Measurements from ENCODE around the gene TMC5.
A peak's percentile ranks its signal among the peaks of the same experiment; 100 is the strongest.

The TMC5 gene

DNA sequence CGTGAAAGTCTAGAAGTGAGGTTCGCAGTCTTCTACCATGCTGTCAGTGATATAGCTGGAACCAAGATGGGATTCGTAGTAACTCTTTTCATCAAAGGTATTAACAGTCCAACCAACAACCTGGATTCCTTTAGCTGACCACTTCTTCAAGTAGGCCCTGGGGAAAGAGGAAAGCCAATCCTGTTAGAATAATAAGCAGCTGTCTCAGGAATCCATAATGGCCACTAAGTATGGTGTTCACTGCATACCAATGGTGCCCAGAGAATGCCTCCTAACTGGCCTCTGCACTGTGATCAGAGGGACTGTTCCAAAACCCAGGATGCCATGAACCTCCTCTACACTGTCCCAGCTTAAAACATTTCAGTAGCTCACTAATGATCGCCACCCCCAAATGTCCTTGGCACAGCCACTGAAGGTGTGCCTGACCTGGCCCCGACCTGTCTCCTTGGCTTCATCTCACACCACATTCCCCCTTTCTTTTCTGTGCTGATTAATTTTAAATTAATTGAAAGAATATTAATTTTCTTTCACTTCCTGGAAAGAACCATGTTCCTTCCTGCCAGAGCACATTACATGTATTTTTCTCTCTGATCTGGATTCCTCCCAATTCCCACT lies 85.9 kb downstream of the TMC5 start:
- no peak for DNase-seq (ENCODE audit: extremely low read depth in 1 of 2, low read depth in 1 of 2)

DNA sequence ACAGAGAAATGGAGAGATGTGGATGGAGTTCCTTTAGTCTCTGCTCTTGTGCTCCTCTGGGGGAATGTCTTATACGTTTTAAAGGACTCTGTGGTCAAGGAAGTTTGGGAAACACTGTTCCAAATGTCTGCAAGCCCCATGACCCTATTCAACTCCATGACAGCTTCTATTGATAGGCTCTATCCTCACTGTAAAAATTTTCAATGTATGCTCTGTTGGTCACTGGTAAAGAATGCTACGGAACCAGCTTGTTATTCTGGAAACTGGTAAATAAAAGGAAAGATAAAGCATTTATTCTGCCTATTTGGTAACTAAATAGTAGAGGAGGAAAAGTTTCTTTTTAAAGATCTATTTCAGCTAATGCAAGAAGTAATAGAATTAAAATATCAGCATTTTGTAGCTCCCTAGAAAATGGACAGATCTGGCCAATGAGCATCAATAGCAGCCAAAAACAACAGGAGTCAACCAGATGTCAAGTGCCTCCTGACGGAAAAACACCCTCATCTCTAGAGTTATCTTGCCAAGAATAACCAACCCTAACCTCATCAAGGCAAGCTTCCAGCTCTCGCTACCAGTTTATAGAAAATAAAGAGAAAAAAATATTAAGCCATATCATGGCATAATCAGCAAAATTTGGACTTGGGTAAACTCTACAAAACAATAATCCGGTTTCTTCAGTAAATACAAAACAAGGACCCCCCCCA lies 88.1 kb downstream of the TMC5 start:
- DNase-seq (ENCODE audit: extremely low read depth in 1 of 2, low read depth in 1 of 2): no peak

DNA sequence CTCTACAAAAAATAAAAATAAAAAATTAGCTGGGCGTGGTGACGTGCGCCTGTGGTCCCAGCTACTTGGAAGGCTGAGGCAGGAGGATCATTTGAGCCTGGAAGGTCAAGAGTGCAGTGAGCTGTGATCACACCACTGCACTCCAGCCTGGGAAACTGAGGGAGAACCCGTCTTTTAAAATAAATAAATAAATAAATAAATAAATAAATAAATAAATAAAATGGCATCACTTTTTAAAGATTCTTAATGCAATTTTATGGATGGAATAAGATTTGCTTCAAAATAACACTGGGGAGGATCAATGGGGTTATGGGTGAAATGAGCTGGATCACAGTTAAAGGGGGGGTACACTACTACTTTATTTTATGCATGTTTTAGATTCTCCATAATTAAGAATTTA lies 89.3 kb downstream of the TMC5 start:
- DNase-seq (ENCODE audit: extremely low read depth in 1 of 2, low read depth in 1 of 2): no peak

DNA sequence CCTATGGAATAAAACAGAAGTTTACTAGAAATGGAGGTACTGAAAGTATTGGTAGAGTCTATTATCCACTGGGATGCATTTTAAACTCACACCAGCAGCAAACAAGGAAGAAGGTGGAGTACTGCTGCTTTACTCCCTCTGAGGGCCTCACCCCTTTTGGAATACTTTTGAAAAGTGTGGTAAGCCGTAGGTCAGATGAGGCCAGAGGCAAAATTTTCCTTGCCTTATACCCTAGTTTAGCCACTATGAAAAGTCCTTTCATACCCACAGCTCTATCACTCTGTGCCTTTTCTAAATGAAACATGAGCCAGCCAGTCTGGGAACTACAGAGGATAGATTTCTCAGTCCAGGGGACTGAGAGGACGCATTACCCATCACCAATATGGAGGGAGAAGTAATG lies 90.2 kb downstream of the TMC5 start:
- DNase-seq (ENCODE audit: extremely low read depth in 1 of 2, low read depth in 1 of 2): no peak

DNA sequence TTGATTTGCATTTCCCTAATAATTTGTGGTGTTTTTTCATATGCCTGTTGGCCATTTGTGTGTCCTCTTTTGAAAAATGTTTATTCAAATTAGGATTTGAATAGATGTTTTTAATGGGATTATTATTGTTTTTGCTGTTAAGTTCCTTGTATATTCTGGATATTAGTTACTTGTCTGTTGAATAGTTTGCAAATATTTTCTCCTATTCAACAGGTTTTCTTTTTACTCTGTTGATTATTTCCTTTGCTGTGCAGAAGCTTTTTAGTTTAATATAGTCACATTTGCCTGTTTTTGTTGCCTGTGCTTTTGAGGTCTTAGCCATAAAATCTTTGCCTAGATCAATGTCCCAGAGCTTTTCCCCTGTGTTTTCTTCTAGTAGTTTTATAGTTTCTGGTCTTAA lies 94.6 kb downstream of the TMC5 start:
- DNase-seq (ENCODE audit: extremely low read depth in 1 of 2, low read depth in 1 of 2): no peak

DNA sequence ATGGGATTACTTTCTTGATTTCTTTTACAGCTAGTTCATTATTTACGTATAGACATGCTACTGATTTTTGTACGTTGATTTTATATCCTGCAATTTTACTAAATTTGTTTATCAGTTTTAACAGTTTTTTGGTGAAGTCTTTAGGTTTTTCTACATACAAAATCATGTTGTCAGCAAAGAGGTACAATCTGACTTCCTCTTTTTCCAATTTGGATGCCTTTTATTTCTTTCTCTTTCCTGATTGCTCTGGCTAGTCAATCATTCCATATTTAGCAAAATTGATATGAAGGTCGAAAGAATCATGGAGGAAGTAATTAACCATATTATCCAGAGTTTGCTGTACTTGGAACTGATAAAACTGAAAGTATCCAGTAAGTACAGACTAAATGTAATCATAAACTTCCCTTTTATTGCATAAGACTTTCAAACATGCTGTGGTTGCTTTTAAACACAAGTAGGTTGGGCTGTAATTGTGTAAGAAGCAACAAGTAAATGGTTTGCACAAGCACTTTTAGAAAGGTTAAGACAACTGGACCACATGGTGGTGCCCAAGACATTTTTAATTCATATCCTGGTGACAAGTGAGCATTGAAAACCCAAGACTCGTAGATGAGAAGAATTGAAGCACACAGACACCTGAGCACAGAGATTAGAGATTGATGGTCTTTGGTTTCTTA lies 95.8 kb downstream of the TMC5 start:
- no peak for DNase-seq (ENCODE audit: extremely low read depth in 1 of 2, low read depth in 1 of 2)

DNA sequence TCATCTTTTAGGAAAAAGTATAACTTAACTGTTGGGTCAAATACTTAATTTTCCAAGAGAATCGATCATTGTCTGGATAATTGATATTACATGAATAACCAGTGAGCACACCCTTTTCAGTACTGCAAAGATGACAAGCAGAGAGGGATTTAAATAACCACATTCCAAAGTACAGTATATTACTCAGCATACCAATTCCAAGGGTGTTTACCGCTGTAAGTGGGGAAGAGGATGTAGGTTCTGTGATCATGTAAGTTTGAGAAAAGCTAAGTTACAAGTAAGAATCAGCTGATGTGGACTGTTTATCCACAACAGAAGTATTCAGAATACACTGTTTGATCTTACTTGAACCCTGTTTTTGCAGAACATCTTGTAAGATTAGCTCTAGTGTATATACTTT lies 98.1 kb downstream of the TMC5 start:
- no peak for DNase-seq (ENCODE audit: extremely low read depth in 1 of 2, low read depth in 1 of 2)

DNA sequence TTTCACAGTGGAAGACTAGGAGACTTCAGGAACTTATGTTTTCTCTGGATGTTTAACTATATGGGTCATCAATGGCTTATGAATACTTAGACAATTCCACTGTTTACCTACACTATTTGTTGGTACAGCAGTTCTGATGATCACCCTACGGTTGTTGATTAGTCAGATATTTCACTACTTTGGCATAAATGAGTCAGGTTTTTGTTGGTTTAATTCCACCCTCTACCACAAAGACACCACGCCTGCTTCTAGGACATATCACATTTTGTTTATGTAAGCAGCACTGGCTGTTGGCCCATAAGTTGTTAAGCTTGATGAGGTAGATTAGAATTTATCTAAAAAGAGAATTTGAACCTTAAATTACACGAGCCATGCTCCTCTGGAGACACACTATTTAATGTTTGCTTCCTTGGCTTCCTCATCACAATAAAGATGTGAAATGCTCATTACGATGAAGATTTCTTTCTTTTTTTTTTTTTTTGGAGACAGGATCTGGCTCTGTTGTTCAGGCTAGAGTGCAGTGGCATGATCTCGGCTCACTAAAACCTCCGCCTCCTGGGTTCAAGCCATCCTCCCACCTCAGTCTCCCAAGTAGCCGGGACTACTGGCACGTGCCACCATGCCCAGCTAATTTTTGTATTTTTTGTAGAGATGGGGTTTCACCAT lies 99.9 kb downstream of the TMC5 start:
- DNase-seq (ENCODE audit: extremely low read depth in 1 of 2, low read depth in 1 of 2): no peak

DNA sequence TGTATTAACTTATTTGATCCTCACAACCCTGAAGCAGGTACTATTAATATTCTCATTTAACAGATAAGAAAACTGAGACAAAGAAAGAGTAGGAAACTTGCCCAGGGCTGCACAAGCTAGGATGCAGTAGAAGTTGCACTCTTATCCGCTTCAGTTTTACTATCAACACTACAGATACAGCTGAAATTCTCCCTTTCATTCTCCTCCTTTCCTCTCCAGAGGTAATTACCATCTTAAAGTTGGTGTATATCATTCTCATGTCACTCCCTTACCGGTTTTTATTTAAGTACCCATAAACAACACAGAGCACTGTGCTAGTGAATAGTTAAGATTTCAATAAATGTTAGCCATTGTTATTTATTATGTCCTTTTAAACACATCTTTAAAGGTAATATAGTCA lies 100.7 kb downstream of the TMC5 start:
- DNase-seq (ENCODE audit: extremely low read depth in 1 of 2, low read depth in 1 of 2): no peak

DNA sequence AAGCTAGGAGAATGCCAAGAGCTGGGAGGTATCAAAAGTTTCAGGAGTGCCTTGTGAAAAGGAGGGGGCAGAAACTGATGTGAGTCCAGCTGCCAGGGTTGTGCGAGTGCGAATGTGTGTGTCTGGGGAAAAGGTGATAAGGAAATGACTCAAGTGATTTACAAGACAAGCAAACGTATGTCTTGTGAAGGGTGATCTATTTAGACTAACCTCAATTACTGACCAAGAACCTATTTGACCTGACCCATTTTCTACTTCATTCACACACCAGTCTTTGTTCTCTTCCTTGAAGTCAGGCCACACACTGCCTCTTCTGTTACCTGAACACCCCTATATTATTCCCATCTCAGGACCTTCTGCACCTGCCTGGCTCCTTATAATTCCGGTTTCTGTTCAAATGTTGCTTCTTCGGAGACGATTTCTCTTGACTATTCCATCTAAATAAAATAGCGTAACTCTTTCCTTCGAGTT lies 103.2 kb downstream of the TMC5 start:
- no peak for DNase-seq (ENCODE audit: extremely low read depth in 1 of 2, low read depth in 1 of 2)

DNA sequence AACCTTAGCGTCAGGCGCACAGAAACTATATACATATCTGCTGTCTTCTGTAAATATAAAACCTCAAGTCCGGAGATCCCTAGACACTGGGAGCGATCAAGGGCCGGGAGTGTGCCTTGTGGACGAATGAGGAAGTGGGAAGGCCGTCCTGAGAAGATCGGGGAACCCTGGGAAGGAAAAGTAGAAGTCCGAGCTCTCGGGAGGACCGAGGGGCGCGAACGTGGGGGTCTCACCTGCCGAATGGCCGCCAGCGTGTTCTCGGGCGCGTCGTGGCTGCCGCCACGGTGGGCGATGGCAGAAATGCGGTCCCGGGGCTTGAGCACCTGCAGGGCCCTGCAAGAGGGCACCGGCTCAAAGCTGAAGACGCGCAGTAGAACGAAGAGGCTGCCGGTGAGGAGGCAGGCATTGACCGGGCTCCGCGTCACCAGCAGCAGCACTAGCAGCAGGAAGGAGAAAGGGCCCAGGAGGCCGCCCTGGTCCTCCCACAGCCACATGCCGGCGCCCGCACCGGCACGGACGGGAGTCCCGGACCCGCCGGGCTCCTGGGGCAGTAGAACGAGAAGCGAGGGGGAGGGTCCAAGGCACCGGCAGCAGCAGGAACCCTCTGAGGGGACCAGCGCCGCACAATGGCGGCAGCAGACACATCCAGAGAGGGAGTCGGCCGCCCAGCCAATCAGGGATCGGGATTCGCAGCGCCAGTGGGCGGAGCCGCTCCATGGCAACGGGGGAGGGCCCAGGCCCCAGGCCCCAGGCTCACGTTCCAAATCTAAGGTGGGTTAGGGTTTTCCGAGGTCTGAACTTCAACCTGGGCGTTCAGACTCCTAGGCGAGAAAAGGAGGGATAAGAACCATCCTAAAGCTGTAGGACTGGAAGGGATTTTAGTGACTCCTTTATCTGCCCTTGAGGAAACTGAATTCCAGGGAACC lies 104.1 kb downstream of the TMC5 start, which contains the start of gene GDE1:
TSS of gene GDE1 (minus strand) at position 628 of the 926 bp plus-strand sequence. CDS start at position 494, 134 bp downstream.
- DNase-seq (ENCODE audit: extremely low read depth in 1 of 2, low read depth in 1 of 2): peak; percentile 85 to 91

DNA sequence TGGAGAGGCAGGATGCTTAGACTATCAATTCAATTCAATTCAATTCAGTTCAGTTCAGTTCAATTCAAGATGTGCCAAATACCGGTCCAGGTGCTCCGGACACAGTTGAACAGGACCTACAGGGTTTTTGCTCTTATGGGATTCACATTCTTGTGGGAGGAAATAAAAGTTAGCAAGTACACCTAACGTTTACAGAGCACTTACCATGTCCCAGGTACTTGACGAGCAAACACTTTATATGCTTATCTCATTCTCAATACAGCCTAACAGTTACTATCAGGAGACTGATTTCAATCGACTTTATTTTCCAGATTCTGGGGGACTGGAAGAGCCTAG lies 104.7 kb downstream of the TMC5 start:
- DNase-seq (ENCODE audit: extremely low read depth in 1 of 2, low read depth in 1 of 2): no peak

DNA sequence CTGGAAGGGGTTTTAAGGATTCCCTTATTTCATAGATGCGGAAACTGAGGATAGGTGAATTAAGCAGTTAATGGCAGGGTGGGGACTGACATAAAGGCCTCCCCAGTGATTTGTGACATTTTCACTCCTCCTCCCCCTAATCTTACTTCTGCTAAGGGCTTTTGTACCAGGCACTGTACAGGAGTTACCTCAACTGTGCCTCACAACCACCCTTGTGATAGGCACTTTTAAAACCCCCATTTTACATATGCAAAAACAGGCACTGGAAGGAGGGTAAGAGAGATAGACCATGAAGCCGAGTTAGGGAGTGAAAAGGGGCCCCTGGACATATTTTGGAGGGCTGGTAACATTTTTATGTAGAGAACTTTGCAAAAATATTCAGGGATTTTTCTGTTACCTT lies 105.1 kb downstream of the TMC5 start:
- no peak for DNase-seq (ENCODE audit: extremely low read depth in 1 of 2, low read depth in 1 of 2)

DNA sequence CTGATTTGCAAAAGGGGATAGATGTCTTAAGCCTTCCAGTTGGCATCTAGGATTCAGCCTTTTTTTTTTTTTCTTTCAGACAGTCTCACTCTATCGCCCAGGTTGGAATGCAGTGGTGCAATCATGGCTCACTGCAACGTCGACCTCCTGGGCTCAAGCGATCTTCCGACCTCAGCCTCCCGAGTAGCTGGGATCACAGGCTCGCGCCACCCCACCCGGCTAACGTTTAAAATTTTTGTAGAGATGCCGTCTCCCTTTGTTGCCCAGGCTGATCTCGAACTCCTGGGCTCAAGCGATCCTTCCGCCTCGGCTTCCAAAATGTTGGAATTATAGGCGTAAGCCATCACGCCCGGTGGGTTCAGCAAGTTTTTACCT lies 105.5 kb downstream of the TMC5 start:
- no peak for DNase-seq (ENCODE audit: extremely low read depth in 1 of 2, low read depth in 1 of 2)

DNA sequence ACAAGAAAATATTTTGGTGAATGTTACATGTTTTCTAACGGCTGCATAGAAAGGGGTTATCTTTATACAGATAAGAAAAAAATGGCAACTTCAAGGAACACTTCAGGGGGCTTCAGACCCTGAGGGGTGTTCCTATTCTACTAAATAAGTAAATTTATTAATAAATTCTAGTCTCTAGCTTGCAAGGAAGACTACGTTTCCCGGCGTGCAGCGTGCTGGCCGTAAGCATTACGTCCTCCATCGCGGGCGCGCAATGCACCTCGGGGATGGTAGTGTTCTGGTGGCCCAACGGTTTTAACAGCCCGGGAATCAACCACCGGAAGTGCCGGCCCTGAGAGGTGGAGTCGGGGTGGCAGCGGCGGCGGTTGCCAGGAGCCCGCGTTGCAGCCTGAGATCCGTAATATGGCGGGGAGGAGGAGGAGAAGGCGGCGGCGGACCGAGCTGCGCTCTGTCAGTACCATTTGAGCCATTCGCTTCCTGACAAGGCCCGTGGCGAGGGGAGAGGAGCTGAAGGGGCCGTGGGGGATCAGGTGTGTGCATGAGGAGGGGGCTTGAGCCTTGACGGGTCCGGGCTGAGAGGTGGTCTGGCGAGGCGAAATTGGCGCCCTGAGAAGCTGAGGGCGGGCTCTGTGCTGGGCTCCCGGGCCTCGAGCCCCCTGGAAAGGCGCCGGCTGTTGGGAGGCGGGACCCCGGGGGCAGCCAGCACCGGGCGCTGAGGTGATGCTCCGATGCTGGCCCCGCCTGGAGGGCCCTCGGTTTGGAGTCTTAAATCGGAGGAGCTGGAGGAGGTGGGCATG lies 106.1 kb downstream of the TMC5 start, which contains the start of gene CCP110:
TSS of gene CCP110 (plus strand) at position 384 of the 797 bp plus-strand sequence. CDS start 3,940 bp downstream, outside the sequence.
- peak; percentile 87 to 96 for DNase-seq (ENCODE audit: extremely low read depth in 1 of 2, low read depth in 1 of 2)

DNA sequence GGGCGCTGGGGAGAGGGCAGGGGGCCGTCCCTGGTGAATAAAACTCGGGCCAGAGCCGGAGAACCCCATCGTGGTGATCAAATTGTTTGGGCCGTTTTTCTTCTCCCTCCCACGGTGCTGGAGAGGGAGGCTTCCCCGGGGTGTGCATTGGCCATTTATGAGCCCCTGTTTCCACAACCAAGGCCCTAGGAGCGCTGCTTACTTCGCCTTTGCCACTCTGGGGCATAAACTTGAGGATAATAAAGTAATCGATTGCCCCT lies 106.6 kb downstream of the TMC5 start:
- DNase-seq (ENCODE audit: extremely low read depth in 1 of 2, low read depth in 1 of 2): no peak

DNA sequence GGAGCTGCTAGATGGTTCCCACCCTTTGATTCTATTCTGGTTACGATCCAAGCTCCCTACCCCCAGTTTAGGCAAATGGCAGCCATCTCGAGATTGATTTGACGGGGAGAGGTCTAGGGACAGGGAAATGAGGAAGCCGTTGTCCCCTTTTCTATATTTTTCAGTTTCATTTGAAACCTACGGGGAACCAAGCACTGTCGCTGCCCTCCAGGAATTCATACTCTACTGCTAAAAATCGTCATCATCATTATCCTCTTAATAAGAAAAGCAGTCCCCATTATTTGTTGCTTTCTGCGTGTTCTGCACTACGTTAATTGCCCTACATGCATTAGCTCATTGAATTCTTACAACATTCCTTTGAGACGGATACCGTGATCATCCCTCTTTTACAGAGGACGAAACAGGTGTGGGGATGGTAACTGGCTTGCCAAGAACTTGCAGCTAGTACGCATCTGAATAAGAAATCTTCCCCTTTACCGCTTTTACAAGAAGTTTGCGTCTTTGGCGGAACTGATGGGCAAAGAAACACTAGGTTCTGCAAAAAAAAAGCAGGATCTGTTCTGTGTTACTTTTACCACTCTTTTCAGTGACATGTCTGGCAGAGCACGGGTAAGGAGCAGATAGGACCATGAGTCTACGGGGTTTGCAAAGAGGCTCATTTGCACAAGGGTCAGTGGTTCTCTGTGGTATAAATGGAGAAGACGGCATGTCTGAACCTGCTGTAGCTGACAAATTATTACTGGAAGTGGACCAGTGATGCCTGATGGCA lies 107.1 kb downstream of the TMC5 start:
- no peak for DNase-seq (ENCODE audit: extremely low read depth in 1 of 2, low read depth in 1 of 2)

DNA sequence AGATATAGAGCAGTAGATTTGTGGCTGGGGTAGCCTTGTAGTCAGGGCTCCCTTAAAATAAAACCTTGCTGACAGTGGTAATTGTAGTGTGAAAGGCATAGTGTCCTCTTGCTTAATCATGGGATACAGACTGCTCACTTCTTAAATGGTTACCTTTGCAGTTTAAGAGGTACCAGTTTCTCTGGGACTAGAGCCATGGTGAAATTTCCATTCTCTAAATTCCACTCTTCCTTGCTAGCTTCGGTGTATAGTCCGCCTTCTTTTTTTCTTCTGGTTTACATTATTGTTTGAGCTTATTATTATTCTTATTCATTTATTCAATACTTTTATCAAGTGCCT lies 107.7 kb downstream of the TMC5 start:
- no peak for DNase-seq (ENCODE audit: extremely low read depth in 1 of 2, low read depth in 1 of 2)

DNA sequence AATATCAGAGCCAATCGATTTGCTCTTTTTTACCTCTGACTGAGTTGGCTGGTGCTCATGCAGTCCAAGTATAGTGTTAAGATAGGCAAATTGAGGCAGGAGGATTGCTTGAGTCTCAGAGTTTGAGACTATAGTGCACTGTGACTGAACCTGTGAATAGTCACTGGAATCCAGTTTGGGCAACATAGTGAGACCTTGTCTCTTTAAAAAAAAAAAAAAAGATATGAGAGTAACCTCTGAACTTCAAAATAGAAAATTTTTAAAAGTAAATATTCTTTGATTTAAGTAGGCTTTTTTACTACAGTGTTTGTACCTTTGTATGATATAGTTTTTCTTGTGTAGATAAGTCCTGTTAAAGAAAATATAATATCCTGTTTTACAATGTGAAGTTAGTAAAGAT lies 109.5 kb downstream of the TMC5 start:
- DNase-seq (ENCODE audit: extremely low read depth in 1 of 2, low read depth in 1 of 2): no peak
